EH (cell line): ENCODE measurements around the gene ATP10A.

Experiments
- DNase-seq: peaks from one replicate; pipeline ENCODE4 v3.0.0-alpha.2; 2015; ENCODE audit warnings: low read depth

The ATP10A gene

GRCh38 chr15:25795712-25796111, 67.4 kb downstream of the ATP10A start:
- no peak for DNase-seq

GRCh38 chr15:25795061-25795460, 68.1 kb downstream of the ATP10A start:
- no peak for DNase-seq

GRCh38 chr15:25793354-25794050, 69.6 kb downstream of the ATP10A start:
- DNase-seq = no peak

GRCh38 chr15:25792128-25792527, 71.0 kb downstream of the ATP10A start:
- DNase-seq = no peak

GRCh38 chr15:25790000-25790660, 73.0 kb downstream of the ATP10A start:
- DNase-seq = peak; percentile 92

- DNase-seq = no peak
Observed at GRCh38 chr15:25789616-25789999, 73.5 kb downstream of the ATP10A start.

- DNase-seq = peak; percentile 37
Observed at GRCh38 chr15:25789211-25789610, 73.9 kb downstream of the ATP10A start.

GRCh38 chr15:25787855-25788520, 75.1 kb downstream of the ATP10A start:
- DNase-seq = peak; percentile 74

GRCh38 chr15:25787381-25787780, 75.7 kb downstream of the ATP10A start:
- DNase-seq = peak; percentile 48

- DNase-seq = no peak
Observed at GRCh38 chr15:25786040-25786439, 77.1 kb downstream of the ATP10A start.

GRCh38 chr15:25785641-25786025, 77.5 kb downstream of the ATP10A start:
- no peak for DNase-seq

- peak; percentile 99 for DNase-seq
Observed at GRCh38 chr15:25784876-25785640, 78.1 kb downstream of the ATP10A start.

- peak; percentile 50 for DNase-seq
Observed at GRCh38 chr15:25783607-25784540, 79.3 kb downstream of the ATP10A start.

- no peak for DNase-seq
Observed at GRCh38 chr15:25783134-25783533, 80.0 kb downstream of the ATP10A start.

- DNase-seq = no peak
Observed at GRCh38 chr15:25780479-25781255, 82.5 kb downstream of the ATP10A start.

GRCh38 chr15:25778161-25778560, 85.0 kb downstream of the ATP10A start:
- no peak for DNase-seq

- DNase-seq = no peak
Observed at GRCh38 chr15:25777037-25777436, 86.1 kb downstream of the ATP10A start.

GRCh38 chr15:25776071-25776746, 86.9 kb downstream of the ATP10A start:
- no peak for DNase-seq

- DNase-seq = peak; percentile 94
Observed at GRCh38 chr15:25775317-25775912, 87.7 kb downstream of the ATP10A start.

- DNase-seq = no peak
Observed at GRCh38 chr15:25774871-25775270, 88.3 kb downstream of the ATP10A start.
